Activated T-cell treated with anti-CD3 and anti-CD28 coated beads for 1 hour (primary cell): ENCODE results near the gene HIPK2.

Experiments
- DNase-seq: peaks from one replicate; pipeline ENCODE4 v3.0.0-alpha.2; 2020; ENCODE audit warnings: low read depth

The HIPK2 gene

DNA sequence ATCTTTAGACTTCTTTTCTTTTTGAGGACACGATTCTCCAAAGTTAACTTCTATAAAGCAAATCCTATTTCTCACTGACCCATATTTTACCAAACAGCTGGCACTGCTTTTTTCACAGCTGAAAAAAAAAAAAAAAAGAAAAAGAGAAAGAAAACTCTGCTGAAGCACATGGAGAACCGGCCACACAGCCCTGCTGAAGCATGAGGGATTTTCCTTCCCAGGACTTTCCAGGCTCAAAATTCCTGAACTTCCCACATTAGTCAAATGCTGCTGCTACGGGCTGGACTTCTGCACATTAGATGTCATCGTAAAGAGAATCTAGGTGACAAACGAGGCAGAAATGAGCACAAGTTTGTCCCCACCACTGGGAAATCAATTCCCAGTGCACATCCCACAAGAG is 25.2 kb downstream of the HIPK2 start:
- DNase-seq = no peak

- no peak for DNase-seq
Observed at GRCh38 chr7:139752148-139752547, 25.6 kb downstream of the HIPK2 start.

DNA sequence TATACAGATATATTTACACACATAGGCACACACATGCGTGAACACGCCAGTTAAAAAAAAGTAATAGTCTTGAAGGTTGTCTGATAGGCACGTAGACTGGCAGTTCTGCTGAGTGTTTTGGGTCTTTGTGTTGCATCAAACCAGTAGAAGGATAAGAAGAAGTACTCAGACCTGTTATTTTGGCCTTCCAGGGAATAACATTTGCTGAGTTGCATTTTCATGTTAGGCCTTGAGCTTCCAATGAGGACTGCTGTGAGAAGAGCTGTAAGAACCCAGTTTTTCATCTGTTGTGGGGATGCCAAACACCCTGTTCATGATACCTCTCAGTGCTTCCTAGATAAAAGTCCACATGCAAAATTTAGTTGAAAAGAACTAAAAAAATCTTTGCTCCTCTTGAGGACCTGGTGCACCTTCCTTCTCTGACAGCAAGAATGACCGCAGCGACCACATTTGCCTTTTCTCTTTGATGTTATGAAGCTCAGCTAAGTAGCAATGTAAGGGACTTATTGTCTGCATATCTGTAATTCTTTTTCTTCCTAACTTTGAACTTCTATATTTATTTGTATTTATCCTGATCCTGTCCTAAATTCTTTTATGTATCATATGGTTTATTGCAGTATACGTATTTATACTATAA is 27.2 kb downstream of the HIPK2 start:
- DNase-seq = no peak

- no peak for DNase-seq
Observed at GRCh38 chr7:139749545-139749944, 28.3 kb downstream of the HIPK2 start.

DNA sequence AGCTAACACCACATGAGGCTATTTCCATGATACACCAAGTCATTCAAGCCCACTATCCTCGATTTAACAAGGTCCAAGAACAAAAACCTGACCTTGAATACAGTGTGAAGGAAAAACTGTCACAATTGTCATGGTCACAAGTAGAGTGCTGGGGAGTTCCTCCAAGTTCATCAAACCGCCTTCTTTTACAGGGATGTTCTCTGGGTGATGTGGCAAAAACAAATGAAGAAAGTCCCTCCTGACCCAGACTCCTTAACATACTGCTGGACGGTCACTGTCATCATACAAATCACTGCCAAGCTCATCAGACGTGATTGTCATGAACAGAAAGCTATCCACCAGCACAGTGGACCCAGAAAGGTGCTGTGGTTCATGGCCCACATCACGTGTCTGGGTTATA is 28.9 kb downstream of the HIPK2 start:
- DNase-seq = no peak

- DNase-seq = no peak
Observed at GRCh38 chr7:139748373-139748765, 29.4 kb downstream of the HIPK2 start.

- no peak for DNase-seq
Observed at GRCh38 chr7:139747662-139748372, 30.0 kb downstream of the HIPK2 start.

DNA sequence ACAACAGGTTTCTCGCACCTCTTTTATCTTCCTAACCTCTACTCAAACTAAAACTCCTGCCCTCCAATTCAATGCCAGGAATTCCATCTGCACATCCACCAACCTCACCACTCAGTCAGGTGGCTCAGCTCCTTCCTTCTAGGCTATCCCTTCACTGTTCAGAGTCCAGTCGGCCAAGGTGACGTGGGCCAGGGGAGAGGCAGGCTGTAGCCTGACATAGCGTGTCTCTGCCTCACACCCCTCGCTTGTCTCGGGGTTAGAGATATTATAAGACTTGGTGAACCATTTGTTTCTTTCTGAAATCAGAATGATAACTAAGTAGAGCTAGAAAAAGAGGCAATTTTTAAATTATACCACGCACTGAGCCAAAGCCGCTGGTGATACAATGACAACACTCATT is 31.1 kb downstream of the HIPK2 start:
- no peak for DNase-seq

DNA sequence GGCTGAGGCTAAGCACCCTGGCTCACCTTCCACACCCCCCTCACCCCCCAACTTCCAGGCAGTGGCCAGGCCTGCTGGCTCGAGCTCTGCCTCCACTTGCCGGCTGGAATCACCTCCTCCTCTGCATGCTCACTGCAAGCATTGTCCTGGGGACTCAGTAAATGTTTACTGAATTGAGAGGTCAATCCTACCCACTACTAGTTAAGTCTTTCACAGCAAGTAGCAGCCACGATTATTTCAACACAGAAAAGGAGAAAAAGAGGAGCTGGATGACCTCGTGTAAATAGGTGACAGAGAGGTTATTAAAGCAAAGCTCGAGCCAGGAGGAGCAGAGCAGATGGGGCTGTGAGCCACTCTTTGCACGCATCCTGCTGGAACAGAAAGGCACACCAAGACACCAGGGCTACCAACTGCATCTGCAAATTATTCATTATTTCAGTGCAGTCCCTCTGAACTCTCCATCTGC is 32.1 kb downstream of the HIPK2 start:
- DNase-seq = no peak

DNA sequence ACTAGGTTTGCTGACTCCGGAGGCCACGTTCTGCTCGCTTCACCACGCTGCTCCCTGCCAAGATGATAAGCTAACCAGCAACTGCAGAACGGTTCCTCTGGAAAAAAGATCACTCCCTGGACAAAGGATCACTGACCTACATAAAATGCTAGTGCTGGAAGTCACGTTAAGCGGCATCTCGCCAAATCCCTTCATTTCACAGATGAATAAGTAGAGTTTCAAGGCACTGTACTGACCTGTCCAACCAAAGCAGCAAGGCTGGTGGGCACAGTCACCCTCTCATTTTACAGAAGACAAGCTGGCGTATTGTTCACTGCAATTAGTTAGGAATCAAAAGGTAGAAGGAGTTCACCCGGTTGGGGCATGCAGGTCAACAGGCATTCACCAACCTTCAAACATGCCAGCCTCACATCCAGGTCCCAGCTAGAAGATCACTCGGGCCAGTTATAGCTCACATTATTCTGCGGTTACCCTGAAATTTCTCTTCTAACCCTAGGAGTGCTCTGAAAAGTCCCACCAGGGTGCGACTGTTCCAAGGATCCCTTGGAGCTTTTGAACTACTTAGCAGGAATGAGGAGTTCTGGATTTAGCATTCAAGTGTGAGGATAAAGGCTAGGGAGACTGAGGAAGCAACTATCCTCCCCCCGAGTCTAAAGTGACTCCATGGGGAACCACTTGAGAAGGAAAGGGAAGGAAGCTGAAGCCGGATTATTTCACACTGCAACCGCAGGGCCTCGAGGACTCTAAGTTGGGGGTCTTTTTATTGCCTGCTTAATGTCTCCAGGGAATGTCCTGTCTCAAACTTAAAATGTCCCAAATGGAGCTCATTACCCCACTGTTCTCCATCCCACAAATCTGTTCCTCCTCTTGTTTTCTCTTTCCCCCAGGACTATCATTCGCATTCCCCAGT is 32.8 kb downstream of the HIPK2 start:
- no peak for DNase-seq

DNA sequence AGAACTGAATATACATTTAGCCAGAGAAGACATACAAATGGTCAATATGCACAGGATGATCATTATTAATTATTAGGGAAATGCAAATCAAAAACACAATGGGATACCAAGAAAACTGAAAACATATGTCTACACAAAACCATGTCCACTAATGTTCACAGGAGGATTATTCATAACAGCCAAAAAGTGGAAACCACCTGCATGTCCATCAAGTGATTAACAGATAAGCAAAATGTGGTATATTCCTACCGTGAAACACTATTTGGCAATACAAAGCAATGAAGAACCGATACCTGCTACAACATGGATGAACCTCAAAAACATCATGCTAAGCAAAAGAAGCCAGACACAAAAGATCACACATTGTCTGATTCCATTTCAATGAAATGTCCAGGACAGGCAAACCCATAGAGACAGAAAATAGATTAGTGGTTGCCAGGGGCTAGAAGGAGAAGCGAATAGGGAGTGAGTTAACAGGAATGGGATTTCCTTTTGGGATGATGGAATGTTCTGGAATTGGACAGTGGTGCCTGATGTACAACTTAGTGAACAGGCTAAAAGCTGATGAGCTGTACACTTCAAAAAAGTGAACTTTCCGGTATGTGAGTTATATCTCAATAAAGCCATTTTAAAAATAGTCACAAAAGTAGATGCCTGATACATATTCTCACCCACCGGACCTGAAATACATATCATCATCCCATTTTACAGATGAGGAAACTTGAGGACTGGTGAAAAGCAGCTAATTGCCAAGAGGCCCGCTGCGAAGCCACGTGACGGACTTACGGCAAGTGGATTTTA is 33.6 kb downstream of the HIPK2 start:
- DNase-seq = no peak

- no peak for DNase-seq
Observed at GRCh38 chr7:139743267-139743966, 34.4 kb downstream of the HIPK2 start.

DNA sequence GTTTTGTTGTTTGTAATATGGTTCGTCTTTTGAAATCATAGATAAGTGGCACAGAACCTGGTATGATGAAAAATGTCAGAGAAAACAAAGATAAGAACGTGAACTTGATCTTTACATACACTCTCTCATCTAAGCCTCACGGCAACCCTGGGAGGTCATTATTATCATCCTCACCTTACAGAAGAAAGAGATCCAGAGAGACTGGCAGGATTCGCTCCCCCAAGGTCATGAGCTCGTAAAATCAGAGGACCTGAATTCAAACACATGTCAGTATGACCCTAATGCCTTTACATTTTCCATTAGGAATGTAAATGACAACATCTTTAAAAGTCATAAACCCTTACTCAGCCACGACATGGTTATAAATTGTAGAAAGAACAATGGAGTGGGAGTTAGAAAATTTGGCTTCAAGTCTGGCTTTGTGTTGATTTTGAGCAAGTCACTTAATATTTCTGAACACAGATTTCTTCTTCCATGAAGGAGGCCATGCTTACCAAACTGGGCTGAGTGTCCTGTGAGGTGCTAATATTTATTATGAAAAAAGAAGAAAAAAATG is 35.9 kb downstream of the HIPK2 start:
- no peak for DNase-seq

DNA sequence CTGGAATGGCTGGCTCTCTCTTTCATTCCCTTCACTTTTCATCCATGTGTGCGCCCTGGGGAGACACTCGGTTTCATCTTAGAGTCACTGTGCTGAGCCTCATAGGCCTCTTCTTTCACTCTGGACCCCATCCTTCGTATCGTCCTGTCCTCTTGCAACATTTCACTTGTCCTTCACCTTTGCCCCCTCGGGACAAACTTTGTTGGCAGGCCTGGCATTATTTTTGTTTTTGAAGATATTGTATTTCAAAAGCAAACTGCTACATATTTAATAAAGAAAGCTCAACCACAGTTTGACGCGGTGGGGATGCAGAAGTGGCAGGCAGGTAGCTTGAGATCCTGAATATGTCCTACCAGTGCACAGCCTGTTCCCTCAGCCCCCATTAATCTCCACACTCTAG is 36.6 kb downstream of the HIPK2 start:
- DNase-seq = no peak

DNA sequence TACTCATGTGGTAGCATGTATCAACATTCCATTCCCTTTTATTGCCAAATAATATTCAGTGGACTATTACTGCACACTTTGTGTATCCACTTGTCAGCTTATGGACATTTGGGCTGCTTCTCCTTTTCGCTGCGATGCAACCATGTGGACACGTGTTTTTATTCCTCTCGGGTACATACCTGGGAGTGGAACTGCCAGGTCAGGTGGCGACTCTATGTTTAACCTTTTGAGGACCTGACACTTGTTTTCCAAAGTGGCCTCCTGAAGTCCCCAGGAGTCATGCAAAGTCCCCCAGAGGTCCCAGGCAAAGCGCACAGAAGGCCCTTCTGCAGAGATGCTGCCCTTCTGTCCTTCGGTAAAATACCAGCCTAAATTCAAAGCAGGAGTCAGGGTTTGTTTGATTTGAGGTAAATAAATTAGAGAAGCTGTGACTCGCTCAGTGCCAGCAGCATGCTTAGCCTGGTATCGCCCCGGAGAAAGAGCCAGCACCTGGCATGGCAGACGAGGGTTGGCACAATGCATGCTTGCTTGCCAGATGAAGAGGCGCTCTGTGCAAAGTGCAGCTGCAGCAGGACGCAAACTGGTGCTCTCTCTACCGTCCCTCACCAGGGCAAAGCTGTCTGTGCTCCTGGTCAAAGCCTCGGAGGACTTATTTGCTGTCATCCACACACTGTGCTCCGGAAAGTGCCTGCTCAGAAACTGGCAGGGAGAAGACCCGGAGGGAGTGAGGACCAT is 37.8 kb downstream of the HIPK2 start:
- DNase-seq = no peak

- no peak for DNase-seq
Observed at GRCh38 chr7:139738772-139739171, 39.0 kb downstream of the HIPK2 start.

DNA sequence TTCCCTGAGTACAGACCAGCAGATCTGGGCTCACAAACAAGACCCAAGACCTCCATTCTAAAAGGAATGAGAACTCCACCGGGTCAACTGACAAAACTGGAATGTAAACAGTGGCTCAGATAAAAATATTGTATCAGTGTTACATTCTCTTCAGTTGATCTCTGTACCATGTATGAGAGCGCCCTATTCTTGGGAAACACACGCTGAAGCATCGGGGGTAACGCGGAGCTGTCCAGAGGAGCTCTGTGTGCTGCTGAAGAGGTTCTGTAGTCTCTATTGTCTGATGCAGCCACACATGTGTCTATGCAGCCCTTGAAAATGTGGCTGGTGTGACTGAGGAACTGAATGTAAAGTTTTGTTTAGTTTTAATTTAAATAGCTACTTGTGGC is 39.7 kb downstream of the HIPK2 start:
- no peak for DNase-seq

GRCh38 chr7:139737221-139738100 is 40.3 kb downstream of the HIPK2 start:
- DNase-seq = no peak

- DNase-seq = no peak
Observed at GRCh38 chr7:139735912-139736595, 41.7 kb downstream of the HIPK2 start.
